SJSA1 (cell line): ENCODE data around the gene HTR2B. TPM values are rescaled to one million over a fixed set of nuclear protein-coding genes. Genes with fewer than 3 reads are reported as not detected.
"Not testable (repeated sequence)": the region's sequence is repeated elsewhere in the genome, so short reads cannot be mapped to it uniquely, and the experiment has no call there.

Experiments
- DNase-seq, 2 experiments: peaks; one replicate each; pipeline ENCODE4 v3.0.0-alpha.2; 2015 to 2020; ENCODE audit warnings: low spot score in 2 of 2, low read depth in 1 of 2
- H3K27ac ChIP-seq: fragments of 250-450 bp; sonication (Bioruptor Pico); 2 replicates; pipeline ENCODE4 v1.5.1; 2020; ENCODE audit warnings: mild to moderate bottlenecking, moderate library complexity
- H3K27me3 ChIP-seq: fragments of 250-450 bp; sonication (Bioruptor Pico); replicated peaks from 2 replicates; pipeline ENCODE4 v1.5.1; 2020; ENCODE audit warnings: mild to moderate bottlenecking, moderate library complexity
- H3K36me3 ChIP-seq: fragments of 250-450 bp; sonication (Bioruptor Pico); 2 replicates; pipeline ENCODE4 v1.5.1; 2020; ENCODE audit warnings: mild to moderate bottlenecking
- H3K4me1 ChIP-seq: fragments of 250-450 bp; sonication (Bioruptor Pico); replicated peaks from 2 replicates; pipeline ENCODE4 v1.6.1; 2021; ENCODE audit warnings: mild to moderate bottlenecking
- H3K4me3 ChIP-seq: fragments of 250-450 bp; sonication (Bioruptor Pico); 2 replicates; pipeline ENCODE4 v1.5.1; 2020; ENCODE audit warnings: mild to moderate bottlenecking
- H3K9me3 ChIP-seq: fragments of 250-450 bp; sonication (Bioruptor Pico); replicated peaks from 2 replicates; pipeline ENCODE4 v1.5.1; 2020; ENCODE audit warnings: mild to moderate bottlenecking
- total RNA-seq: library from RNA; depleted of rRNA; stranded (reverse); fragments of >200 nt; shearing (Covaris generic); gene quantifications from 2 replicates; pipeline ENCODE4 v1.2.3, GENCODE V29; 2014

The HTR2B gene
- total RNA-seq, 1 experiment from 2014 or later: 0.21 TPM

DNA sequence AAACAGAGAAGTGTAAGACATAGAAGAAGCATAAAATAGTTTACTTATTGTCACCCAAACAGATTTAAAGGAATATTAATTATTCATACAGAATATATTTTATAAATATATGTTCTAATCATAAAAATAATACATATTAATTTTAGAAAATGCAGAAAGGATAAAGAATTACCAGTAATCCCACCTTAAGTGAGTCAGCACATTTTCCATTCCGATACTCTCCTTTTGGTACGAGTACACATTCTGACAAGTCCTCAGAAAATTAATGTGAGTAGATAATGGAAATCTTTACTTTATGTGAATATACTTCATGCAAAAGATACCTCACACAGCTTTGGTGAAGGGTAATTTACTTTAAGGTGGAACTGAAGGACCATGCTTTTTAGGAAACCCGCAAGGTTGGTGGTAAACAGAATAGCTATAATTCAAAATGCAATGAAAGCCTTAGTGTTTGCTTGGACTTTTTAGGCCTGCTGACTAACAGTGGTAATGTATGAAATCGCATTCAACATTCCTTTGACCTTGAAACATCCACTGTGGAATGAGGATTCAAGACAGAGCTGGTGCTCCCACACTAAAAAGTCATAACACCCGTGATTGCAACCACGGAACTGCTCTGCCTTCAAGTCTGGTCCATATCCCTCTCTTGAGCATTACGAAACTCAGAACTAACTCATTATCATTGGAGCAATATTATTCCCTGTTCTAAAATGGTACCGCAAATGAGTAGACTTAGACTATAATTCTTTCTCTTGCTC, 28.1 kb upstream of the HTR2B start:
- H3K4me3 ChIP-seq: no peak overlapping the region
- H3K4me1 ChIP-seq: peaks cover 4% of the 10 kb centered on the region
- H3K36me3 ChIP-seq: peaks cover 61% of the 10 kb centered on the region
- DNase-seq: no peak
- H3K27me3 ChIP-seq: no peaks in the 10 kb centered on the region
- H3K27ac ChIP-seq: peak overlapping the region; percentile 19; the same call in 1 of the 2 replicates
- H3K9me3 ChIP-seq: no peaks in the 10 kb centered on the region

DNA sequence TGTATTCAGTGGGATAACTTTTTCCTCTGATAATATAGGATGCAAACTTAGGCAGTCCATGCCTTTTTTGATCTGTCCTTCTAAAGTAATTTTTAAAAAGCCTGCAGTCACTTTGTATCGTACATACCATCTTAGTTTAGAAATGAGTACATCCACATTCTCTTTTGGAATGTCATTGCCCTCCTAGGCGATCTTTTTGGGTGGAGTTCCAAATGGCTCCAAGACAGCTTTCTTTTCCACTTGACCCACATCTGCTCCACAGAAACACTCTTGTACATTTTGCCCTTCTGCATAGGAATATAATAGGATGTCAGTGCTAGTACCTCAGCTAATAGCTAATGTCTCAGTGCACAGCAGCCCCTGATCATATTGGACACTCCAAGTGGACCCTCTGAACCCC, 21.8 kb upstream of the HTR2B start:
- Histone ChIP-seq H3K4me1 (no peaks in the 10 kb centered on the region), H3K9me3 (no peaks in the 10 kb centered on the region; the same call in 1 of the 2 replicates), H3K4me3 (no peak overlapping the region), H3K27ac (no peak overlapping the region), H3K36me3 (peaks cover 60% of the 10 kb centered on the region), H3K27me3 (no peaks in the 10 kb centered on the region)
- DNase-seq: no peak

DNA sequence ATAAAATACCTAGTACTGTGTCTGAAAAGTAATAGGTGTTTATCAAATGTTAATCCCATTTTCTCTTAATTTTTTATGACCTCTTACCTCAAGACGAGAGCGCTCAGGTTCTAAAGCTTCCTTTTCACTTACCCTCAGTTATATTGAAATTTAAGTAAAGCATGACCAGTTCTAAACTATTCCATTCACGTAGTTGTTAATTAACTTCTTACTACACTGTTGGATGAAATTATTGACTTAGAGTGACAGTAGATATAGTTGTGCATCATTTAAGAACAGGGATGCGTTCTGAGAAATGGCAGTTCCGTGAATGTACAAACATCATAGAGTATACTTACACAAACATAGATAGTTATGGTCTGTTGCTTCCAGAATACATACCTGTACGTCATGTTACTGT, 20.1 kb upstream of the HTR2B start:
- no peaks in the 10 kb centered on the region for H3K4me1 ChIP-seq
- H3K36me3 ChIP-seq: peaks cover 57% of the 10 kb centered on the region
- no peak for DNase-seq
- no peaks in the 10 kb centered on the region for H3K27me3 ChIP-seq
- no peak overlapping the region for H3K4me3 ChIP-seq
- H3K27ac ChIP-seq: no peak overlapping the region
- no peaks in the 10 kb centered on the region; the same call in 1 of the 2 replicates for H3K9me3 ChIP-seq

DNA sequence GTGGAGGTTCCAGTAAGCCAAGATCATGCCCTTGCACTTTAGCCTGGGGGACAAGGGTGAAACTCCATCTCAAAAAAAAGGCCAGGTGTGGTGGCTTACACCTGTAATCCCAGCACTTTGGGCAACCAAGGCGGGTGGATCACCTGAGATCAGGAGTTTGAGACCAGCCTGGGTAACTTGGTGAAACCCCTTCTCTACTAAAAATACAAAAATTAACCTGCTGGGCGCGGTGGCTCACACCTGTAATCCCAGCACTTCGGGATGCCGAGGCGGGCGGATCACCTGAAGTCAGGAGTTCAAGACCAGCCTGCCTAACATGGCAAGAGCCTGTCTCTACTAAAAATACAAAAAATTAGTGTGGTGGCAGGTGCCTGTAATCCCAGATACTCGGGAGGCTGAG, 16.0 kb upstream of the HTR2B start:
- DNase-seq, H3K4me1 ChIP-seq, H3K4me3 ChIP-seq, H3K27me3 ChIP-seq, H3K9me3 ChIP-seq, H3K27ac ChIP-seq: not testable (repeated sequence)
- peaks cover 39% of the 10 kb centered on the region for H3K36me3 ChIP-seq

DNA sequence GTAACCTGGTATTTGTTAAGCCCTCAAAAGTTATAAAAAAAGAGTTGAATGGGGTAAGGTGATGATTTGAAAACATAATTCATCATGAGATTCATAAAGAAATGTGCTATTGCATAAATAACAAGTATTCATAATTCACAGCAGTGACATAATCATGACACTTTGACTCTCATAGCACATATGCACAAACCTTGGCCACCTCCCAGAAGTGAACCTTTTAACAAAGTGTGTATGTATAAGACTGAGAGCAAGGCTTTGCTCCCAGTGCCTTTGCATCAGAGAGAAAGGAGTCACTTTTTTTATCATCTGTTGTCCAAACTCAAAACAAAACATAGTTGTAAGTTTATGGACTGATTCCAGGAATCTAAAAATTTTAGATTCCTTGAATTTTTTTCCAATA, 15.0 kb upstream of the HTR2B start:
- no peak for DNase-seq
- Histone ChIP-seq H3K36me3 (peaks cover 33% of the 10 kb centered on the region), H3K4me3 (no peak overlapping the region), H3K27ac (no peak overlapping the region), H3K9me3 (no peaks in the 10 kb centered on the region), H3K4me1 (0 out of 2 replicates have a peak, but pooled peaks cover 3% of the 10 kb centered on the region), H3K27me3 (no peaks in the 10 kb centered on the region)

DNA sequence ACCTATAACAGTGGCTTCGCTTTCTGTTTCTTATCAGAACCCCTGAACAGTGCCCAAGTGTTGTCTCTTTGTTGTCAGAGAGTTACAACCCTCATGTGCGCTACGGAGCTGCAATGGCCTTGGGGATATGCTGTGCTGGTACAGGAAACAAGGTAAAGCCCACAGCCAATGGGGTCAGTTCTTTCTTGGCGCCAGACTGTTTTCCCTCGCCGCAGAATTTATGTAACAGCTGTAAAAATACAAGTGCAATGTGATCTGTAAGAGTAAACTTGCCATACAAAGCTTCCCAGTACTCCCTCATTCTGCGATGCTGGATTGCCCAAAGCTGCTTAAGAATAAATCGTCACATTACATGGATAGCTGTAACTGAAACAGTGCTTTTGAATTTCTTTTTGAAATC, 13.9 kb upstream of the HTR2B start:
- H3K36me3 ChIP-seq: peaks cover 30% of the 10 kb centered on the region
- DNase-seq: no peak
- no peak overlapping the region for H3K27ac ChIP-seq
- H3K9me3 ChIP-seq: no peaks in the 10 kb centered on the region
- no peaks in the 10 kb centered on the region for H3K27me3 ChIP-seq
- no peak overlapping the region for H3K4me3 ChIP-seq
- 0 out of 2 replicates have a peak, but pooled peaks cover 3% of the 10 kb centered on the region for H3K4me1 ChIP-seq

DNA sequence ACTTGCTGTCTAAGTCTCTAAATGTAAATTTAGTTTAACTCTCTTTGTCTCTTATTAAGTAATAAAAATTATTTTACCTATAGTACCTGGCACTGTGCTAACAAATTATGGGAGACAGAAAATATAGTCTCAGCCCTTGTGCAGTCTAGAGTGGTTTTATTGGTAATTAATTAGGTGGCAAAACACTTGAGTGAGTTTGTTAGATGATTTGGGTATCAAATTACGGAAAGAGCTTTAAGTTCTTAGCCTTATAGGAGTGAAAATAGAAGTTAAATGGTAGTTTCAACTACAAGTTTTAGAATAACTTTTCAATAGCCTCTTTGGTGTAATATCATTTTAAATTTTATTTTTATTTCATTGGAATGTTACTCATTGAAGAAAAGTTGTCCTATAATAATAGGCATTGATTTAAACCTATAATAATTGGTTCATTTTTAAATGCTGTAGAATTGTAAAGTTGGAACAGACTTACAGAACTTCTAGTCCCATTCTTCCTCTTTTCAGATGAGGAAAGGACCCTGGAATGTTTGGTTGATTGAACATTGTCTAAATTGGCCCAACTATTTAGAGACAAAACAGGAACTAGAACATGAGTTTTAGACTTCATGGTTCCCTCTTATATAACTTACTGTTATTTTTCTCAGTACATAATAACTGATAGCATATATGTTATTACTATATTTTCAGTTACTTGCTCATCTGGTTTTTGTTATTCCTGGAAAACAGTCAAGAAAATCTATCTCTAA, 10.2 kb upstream of the HTR2B start:
- H3K4me3 ChIP-seq: no peak overlapping the region
- no peak for DNase-seq
- H3K27ac ChIP-seq: no peak overlapping the region
- peaks cover 20% of the 10 kb centered on the region for H3K36me3 ChIP-seq
- H3K9me3 ChIP-seq: no peaks in the 10 kb centered on the region
- peaks cover 29% of the 10 kb centered on the region for H3K4me1 ChIP-seq
- H3K27me3 ChIP-seq: no peaks in the 10 kb centered on the region

DNA sequence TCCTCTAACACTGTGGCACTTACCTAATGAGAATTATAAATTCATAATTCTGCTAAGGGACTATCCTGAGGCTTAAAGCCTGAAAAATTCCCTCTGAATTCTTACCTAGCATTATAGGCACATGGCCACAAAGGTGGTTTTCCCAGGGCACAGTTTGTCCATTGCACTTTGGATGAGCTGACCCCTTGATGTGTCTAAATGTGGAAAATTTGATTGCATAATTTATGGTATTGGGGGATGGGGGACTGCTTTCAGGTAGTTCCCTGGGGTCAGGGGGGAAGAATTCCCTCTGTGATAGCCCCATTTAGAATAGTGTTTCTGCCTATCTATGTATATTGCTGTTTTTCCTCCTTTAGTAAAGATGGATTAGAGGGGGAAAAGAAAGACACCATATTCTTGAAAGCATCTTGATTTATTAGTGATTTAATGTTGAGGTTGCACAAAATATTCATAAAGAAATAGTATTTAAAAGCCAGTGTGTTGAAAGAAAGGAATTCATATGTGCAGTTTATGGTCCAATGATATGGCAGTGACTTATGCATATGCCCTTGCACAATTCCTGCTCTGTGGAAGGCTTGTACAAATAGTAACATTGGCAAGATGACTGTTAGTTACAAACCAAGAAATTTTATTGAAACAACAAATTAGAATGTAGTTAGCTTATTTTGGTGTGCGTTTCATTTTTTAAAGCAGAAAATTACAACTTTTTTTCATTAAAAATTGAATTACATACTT, 8.7 kb upstream of the HTR2B start:
- DNase-seq: no peak
- H3K27ac ChIP-seq: no peak overlapping the region
- no peaks in the 10 kb centered on the region for H3K9me3 ChIP-seq
- peaks cover 37% of the 10 kb centered on the region for H3K4me1 ChIP-seq
- no peak overlapping the region for H3K4me3 ChIP-seq
- no peaks in the 10 kb centered on the region for H3K27me3 ChIP-seq
- peaks cover 13% of the 10 kb centered on the region for H3K36me3 ChIP-seq

DNA sequence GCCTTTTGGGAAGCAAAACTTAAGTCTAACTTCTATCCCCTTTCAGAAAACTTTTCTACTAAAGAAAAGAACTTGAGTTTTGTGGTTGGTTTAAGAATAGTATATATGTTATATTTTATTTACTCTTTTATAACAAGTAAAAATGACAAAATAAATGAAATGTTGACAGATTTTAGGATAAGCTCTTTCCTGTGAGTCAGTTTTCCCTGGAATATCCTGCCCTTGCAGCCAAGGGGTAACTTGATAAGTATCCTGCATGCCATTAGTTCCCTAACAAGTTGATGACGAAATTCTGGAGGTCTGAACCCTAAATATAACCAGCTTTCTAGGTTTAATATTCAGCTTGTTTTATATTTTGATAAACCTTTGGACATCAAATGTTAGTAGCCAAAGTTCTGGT, 7.3 kb upstream of the HTR2B start:
- peak overlapping the region; percentile 43; the same call in 1 of the 2 replicates for H3K27ac ChIP-seq
- DNase-seq: peak in 1 of 2 experiments; percentile 34
- no peaks in the 10 kb centered on the region for H3K27me3 ChIP-seq
- peaks cover 5% of the 10 kb centered on the region for H3K36me3 ChIP-seq
- H3K4me3 ChIP-seq: no peak overlapping the region
- H3K4me1 ChIP-seq: peaks cover 37% of the 10 kb centered on the region
- no peaks in the 10 kb centered on the region for H3K9me3 ChIP-seq

DNA sequence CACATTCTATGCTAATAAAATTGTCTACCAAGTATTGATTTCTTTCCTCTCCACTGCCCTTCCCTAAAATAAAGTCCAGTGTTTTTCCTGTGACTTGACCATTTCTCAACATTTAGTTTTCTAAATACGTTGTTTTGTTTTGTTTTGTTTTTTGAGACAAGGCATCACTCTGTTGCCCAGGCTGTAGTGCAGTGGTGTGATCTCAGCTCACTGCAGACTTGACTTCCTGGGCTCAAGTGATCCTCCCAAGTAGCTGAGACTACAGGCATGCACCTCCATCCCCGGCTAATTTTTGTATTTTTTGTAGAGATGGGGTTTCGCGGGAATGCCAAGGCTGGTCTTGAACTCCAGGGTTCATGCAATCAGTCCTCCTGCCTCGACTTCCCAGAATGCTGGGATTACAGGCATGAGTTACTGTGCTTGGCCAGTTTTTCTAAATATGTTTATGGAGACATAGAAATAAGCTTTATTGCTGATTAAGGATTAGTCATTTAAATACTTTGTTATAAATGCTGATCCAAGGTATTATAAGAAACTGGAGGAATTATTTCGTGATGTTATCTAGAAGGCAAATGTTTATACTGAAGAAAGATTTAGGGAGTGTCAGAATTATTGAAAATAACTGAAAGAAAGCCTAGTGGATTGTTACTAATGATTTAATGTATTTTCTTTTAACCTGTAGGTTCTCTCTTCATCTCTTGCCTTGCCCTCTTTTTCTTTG, 5.7 kb upstream of the HTR2B start:
- Histone ChIP-seq H3K4me1 (peaks cover 37% of the 10 kb centered on the region), H3K4me3 (no peak overlapping the region), H3K27ac (peak overlapping the region; percentile 44; the same call in 1 of the 2 replicates), H3K9me3 (no peaks in the 10 kb centered on the region), H3K36me3 (peaks cover 4% of the 10 kb centered on the region; the same call in 1 of the 2 replicates), H3K27me3 (no peaks in the 10 kb centered on the region)
- DNase-seq: no peak

DNA sequence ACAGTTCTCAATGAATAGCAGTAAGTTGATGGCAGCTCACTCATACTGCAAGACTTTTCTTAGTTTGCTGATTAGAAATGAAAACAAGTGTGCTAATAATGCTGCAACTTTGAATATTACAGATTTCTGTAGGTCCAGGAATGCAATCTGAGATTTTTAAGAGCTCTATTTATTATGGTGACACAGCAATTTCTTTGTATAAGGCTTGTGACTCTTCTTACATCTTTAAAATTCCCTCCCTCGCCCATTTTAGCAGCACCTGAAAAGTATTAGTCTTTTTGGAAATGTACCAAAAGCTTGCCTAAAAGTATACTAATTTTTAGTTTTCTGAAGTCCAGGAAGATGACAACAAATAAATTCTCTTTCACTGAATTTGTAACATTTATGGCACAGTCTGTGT, 4.4 kb upstream of the HTR2B start:
- peaks cover 46% of the 10 kb centered on the region for H3K4me1 ChIP-seq
- H3K27ac ChIP-seq: peak overlapping the region; percentile 8; the same call in 1 of the 2 replicates
- H3K36me3 ChIP-seq: peaks cover 10% of the 10 kb centered on the region; the same call in 1 of the 2 replicates
- H3K27me3 ChIP-seq: no peaks in the 10 kb centered on the region
- H3K9me3 ChIP-seq: no peaks in the 10 kb centered on the region
- H3K4me3 ChIP-seq: no peak overlapping the region
- DNase-seq: no peak

DNA sequence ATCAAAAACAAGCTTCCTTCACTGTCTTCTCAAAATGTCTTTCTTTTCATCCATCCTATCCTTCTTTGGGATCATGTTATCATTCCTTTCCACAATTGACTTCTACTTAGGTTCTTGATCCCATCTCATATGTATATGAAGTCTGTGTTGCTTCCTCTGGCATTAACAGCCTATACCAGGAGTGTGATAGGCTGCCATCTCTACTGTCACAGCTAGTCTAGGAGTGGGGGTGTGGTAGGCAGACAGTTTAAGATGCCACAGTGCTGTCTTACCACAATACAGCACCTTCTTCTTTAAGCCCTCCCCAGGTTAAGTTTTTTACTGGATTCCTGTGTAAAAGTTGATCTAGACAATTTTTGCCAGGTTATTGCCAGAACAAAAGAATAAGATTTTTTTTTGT, 3.7 kb upstream of the HTR2B start:
- Histone ChIP-seq H3K36me3 (peaks cover 10% of the 10 kb centered on the region; the same call in 1 of the 2 replicates), H3K9me3 (no peaks in the 10 kb centered on the region), H3K4me3 (no peak overlapping the region), H3K27me3 (no peaks in the 10 kb centered on the region), H3K4me1 (peaks cover 53% of the 10 kb centered on the region), H3K27ac (no peak overlapping the region)
- DNase-seq: no peak

DNA sequence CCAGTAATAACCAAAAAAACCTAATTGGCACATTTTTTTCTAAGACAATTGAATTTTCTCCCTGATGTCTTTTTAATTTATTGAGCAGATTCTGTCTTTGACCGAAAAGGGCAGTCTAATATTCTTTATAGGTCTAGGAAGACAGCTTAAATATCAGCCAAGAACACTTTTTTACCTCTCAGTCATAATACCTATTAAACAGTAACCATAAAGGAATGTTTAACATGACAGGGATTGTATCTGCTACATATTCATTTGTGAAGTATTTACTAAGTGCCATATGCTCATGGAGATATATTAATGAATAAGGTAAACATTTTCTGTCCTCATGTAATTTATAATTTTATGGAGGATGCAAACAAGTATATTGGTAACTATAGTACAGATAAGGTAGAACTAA, 3.1 kb upstream of the HTR2B start:
- H3K4me1 ChIP-seq: peaks cover 56% of the 10 kb centered on the region
- H3K36me3 ChIP-seq: peaks cover 10% of the 10 kb centered on the region; the same call in 1 of the 2 replicates
- H3K4me3 ChIP-seq: no peak overlapping the region
- no peaks in the 10 kb centered on the region for H3K9me3 ChIP-seq
- DNase-seq: no peak
- no peaks in the 10 kb centered on the region for H3K27me3 ChIP-seq
- no peak overlapping the region for H3K27ac ChIP-seq
